ENCODE results near the gene ACSM3.

- TF ChIP-seq POLR2A (IDR thresholded peaks at IDR 0.05): no peak
- TF ChIP-seq, protein P1, sequence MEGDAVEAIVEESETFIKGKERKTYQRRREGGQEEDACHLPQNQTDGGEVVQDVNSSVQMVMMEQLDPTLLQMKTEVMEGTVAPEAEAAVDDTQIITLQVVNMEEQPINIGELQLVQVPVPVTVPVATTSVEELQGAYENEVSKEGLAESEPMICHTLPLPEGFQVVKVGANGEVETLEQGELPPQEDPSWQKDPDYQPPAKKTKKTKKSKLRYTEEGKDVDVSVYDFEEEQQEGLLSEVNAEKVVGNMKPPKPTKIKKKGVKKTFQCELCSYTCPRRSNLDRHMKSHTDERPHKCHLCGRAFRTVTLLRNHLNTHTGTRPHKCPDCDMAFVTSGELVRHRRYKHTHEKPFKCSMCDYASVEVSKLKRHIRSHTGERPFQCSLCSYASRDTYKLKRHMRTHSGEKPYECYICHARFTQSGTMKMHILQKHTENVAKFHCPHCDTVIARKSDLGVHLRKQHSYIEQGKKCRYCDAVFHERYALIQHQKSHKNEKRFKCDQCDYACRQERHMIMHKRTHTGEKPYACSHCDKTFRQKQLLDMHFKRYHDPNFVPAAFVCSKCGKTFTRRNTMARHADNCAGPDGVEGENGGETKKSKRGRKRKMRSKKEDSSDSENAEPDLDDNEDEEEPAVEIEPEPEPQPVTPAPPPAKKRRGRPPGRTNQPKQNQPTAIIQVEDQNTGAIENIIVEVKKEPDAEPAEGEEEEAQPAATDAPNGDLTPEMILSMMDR (IDR thresholded peaks at IDR 0.05): no peak
Measured at GRCh38 chr16:20830372-20830771, 66.6 kb downstream of the ACSM3 start.

Measured in testis (tissue), 2 donors.